HepG2 (cell line): ENCODE data around the gene SMO.

ENCODE experiments used
- ATF3 ChIP-seq: sonication (generic); formaldehyde crosslinking; IDR thresholded peaks from 2 replicates; pipeline ENCODE4 v1.4.0; 2020; ENCODE audit warnings: missing genetic modification reagents
- CTCF ChIP-seq: sonication (generic); formaldehyde crosslinking; IDR thresholded peaks from 2 replicates; pipeline ENCODE4 v1.5.0; 2020; ENCODE audit warnings: mild to moderate bottlenecking, missing genetic modification reagents, moderate library complexity
- HCFC1 ChIP-seq: fragments of 150-350 bp; IDR thresholded peaks from 2 replicates; pipeline ENCODE4 v1.6.1; 2014; ENCODE audit warnings: low read depth, low read length
- PHF8 ChIP-seq: sonication (generic); formaldehyde crosslinking; IDR thresholded peaks from 2 replicates; pipeline ENCODE4 v1.5.0; 2020; ENCODE audit warnings: missing genetic modification reagents
- ZNF292 ChIP-seq: sonication (generic); formaldehyde crosslinking; IDR thresholded peaks from 2 replicates; pipeline ENCODE4 v1.8.1; 2022; ENCODE audit warnings: mild to moderate bottlenecking, low read depth, missing genetic modification reagents, borderline replicate concordance
- ZNF501 ChIP-seq: sonication (generic); formaldehyde crosslinking; IDR thresholded peaks from 2 replicates; pipeline ENCODE4 v1.5.1; 2020; ENCODE audit warnings: mild to moderate bottlenecking, moderate library complexity, missing genetic modification reagents

DNA sequence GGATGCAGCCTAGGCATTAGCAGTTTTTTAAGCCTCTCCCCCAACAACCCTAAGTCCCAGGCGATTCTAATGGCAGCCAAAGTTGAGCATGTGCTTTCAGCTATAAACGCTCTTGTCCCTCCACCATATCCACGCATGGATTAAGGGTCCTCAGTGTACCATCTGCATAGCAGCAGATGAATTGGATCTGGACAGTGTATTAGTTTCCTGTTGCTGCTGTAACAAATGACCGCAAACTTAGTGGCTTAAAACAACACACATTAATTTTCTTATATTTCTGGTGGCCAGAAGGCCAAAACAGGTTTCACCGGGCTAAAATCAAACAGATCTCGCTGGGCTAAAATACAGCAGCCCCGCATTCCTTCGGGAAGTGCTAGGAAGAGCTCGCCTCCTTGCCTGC lies 30.8 kb upstream of the SMO start:
- no peak for TF ChIP-seq ZNF292 (CRISPR knock-in tag)
- no peak for TF ChIP-seq PHF8 (CRISPR knock-in tag)
- no peak for TF ChIP-seq CTCF (CRISPR knock-in tag)
- no peak for TF ChIP-seq ZNF501 (CRISPR knock-in tag)
- no peak for TF ChIP-seq HCFC1
- TF ChIP-seq ATF3 (CRISPR knock-in tag) = no peak
